ENCODE measurements around the gene VEGFA. TPM values are rescaled to one million over a fixed set of nuclear protein-coding genes. Genes with fewer than 3 reads are reported as not detected.

Gene VEGFA
- total RNA-seq, 2 donors from 2014 or later, result 113 to 216 TPM

DNA sequence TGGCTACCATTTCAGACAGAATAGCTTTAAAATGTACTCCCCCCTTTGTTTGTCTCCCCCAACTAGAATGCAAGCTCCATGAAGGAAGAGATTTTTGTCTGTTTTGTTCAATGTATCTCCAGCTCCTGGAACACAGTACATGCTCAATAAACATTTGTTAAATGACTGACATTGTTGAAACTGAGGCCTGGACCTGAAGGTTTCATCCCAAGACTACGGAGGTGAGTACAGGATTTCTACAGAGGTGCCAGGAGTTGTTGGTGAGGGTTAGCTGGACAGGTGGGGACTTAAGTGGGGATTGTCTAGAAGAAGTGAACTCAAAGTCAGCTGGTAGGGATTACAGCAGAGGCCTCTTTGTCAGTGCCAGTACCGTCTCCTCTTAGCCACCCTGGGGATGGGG is 19.4 kb downstream of the VEGFA start:
- DNase-seq, result no peak
- intact Hi-C loops (cut with DNase I), result no loop called here
- no peaks in the 10 kb centered on the region for H3K36me3 ChIP-seq
- H3K27me3 ChIP-seq, result no peaks in the 10 kb centered on the region
- no peak overlapping the region for H3K9ac ChIP-seq (ENCODE audit: low read depth in 2 of 2, low read length in 2 of 2)
- H3K4me3 ChIP-seq, result no peak overlapping the region
- H3K27ac ChIP-seq, result no peak overlapping the region
- H3K9me3 ChIP-seq, result no peaks in the 10 kb centered on the region
- TF ChIP-seq CTCF (IDR thresholded peaks at IDR 0.05), result no peak
- no peaks in the 10 kb centered on the region for H3K4me1 ChIP-seq

GRCh38 chr6:43790031-43790430 is 20.0 kb downstream of the VEGFA start:
- no peak for DNase-seq
- no peak for TF ChIP-seq CTCF (IDR thresholded peaks at IDR 0.05)
- no peaks in the 10 kb centered on the region for H3K36me3 ChIP-seq
- intact Hi-C loops (cut with DNase I), result no loop called here
- H3K9ac ChIP-seq (ENCODE audit: low read depth in 2 of 2, low read length in 2 of 2), result no peak overlapping the region
- no peaks in the 10 kb centered on the region for H3K9me3 ChIP-seq
- H3K27me3 ChIP-seq, result no peaks in the 10 kb centered on the region
- no peak overlapping the region for H3K27ac ChIP-seq
- H3K4me3 ChIP-seq, result no peak overlapping the region
- no peaks in the 10 kb centered on the region for H3K4me1 ChIP-seq

- H3K27me3 ChIP-seq, result no peaks in the 10 kb centered on the region
- H3K9me3 ChIP-seq, result no peaks in the 10 kb centered on the region
- H3K27ac ChIP-seq, result no peak overlapping the region
- intact Hi-C loops (cut with DNase I), result no loop called here
- DNase-seq, result no peak
- no peak overlapping the region for H3K4me3 ChIP-seq
- H3K9ac ChIP-seq (ENCODE audit: low read depth in 2 of 2, low read length in 2 of 2), result no peak overlapping the region
- H3K4me1 ChIP-seq, result no peaks in the 10 kb centered on the region
- no peak for TF ChIP-seq CTCF (IDR thresholded peaks at IDR 0.05)
- H3K36me3 ChIP-seq, result no peaks in the 10 kb centered on the region
Measured at GRCh38 chr6:43791745-43792422, 21.9 kb downstream of the VEGFA start.

DNA sequence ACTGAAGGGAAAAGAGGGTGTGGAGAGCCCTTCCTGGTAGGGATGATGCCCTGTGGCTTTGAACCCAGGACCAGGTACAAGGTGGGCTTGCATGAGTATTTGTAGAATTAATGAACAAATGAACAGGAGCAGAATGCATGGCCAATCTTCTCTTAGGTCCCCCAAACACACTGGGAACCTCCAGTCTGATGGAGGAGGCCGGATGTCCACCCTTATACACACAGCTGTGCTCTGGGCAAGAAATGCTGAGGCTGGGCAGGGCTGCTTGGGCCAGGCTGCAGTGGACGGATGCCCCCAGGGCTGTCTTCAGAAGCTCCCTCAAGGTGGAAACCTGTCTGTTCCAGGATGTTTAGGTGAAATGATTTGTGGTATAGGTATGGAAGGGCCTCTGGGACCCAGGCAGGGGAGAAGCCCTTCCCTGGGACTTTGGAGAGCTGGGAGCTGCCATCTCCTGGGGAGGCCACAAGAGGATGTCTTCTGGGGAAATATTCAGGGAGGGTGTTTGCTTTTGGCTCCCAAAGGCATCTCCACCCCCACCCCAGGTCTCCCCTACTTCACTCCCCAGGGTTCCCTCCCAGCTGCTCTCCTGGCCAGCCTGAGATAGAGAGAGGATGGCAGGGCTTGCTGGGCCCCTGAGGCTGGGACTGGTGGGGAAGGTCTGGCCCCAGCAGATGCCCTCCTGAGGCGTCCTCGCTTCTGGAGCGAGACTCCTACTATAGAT is 23.3 kb downstream of the VEGFA start:
- intact Hi-C loops (cut with DNase I), result no loop called here
- no peak for TF ChIP-seq CTCF (IDR thresholded peaks at IDR 0.05)

DNA sequence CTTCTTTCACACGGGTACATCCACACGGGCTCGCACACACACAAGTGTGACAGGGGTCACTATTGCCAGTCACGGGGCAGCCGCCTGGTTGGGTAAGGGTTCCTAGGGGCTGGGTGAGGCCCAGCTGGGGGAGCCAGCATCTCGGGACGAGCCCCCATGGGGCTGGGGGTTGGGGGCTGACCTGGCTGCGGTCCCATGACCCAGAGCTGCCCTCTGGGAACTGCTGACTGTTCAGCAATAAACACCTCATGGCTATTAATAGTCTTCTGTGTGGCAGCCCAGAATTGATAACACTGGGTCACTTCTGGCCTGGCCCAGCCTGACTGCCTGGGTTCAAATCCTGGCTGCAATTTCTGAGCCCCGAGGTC is 23.8 kb downstream of the VEGFA start:
- H3K9me3 ChIP-seq, result no peaks in the 10 kb centered on the region
- TF ChIP-seq CTCF (IDR thresholded peaks at IDR 0.05), result no peak
- no peaks in the 10 kb centered on the region for H3K36me3 ChIP-seq
- H3K27ac ChIP-seq, result no peak overlapping the region
- no peak overlapping the region for H3K9ac ChIP-seq (ENCODE audit: low read depth in 2 of 2, low read length in 2 of 2)
- no peak for DNase-seq
- no peaks in the 10 kb centered on the region for H3K27me3 ChIP-seq
- H3K4me3 ChIP-seq, result no peak overlapping the region
- H3K4me1 ChIP-seq, result no peaks in the 10 kb centered on the region
- intact Hi-C loops (cut with DNase I), result no loop called here

More for the DNA sequence above, 23.3 kb downstream of the VEGFA start:
- H3K4me1 ChIP-seq, result no peaks in the 10 kb centered on the region
- no peak for DNase-seq
- no peak overlapping the region for H3K27ac ChIP-seq
- no peak overlapping the region for H3K4me3 ChIP-seq
- no peaks in the 10 kb centered on the region for H3K36me3 ChIP-seq
- no peak overlapping the region for H3K9ac ChIP-seq (ENCODE audit: low read depth in 2 of 2, low read length in 2 of 2)
- H3K27me3 ChIP-seq, result no peaks in the 10 kb centered on the region
- no peaks in the 10 kb centered on the region for H3K9me3 ChIP-seq

Data from colonic mucosa (tissue), 4 donors.